NCI-H460 (cell line): ENCODE measurements around the gene RAB29. TPM values are rescaled to one million over a fixed set of nuclear protein-coding genes. Genes with fewer than 3 reads are reported as not detected.

Experiments
- DNase-seq: peaks from one replicate; pipeline ENCODE4 v3.0.0-alpha.2; 2016; ENCODE audit warnings: low read depth; ENCODE audit errors: extremely low read depth
- total RNA-seq: library from RNA; depleted of rRNA; stranded (reverse); fragments of >200 nt; shearing (Covaris generic); gene quantifications from 2 replicates; pipeline ENCODE4 v1.2.3, GENCODE V29; 2014

The RAB29 gene
- total RNA-seq, 1 experiment from 2014 or later: 16.1 TPM

DNA sequence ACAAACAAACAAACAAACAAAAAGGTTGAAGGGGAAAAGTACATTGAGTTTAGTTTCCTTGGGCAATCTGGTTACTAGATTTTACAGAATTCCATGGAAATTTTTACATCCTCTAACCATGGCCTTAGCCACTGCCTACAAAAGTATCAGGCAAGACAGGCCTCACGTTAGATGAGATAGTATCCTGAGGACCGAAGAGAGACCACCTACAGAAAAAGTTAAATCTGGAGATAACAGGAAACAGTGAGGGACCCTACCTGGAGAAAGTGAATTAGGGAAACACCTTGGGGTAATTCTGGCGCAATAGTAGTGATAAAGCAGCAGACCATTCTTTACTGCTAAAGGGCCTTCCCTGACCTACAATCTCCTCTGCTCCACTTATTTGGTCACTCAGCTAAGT is 8.7 kb downstream of the RAB29 start:
- no peak for DNase-seq

DNA sequence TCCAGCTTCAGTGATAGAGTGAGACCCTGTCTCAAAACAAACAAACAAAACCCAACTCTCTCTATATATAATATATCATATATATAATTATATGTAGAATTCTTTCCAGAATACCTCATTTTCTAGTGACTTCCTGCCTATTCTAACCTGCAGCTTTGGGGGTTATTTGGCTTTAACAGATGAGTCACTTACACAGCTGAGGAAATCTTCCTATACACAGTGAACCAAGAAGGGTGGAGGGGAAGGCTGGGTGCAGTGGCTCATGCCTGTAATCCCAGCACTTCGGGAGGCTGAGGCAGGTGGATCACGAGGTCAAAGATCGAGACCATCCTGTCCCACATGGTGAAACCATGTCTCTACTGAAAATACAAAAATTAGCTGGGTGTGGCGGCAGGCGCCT is 9.2 kb downstream of the RAB29 start:
- no peak for DNase-seq

DNA sequence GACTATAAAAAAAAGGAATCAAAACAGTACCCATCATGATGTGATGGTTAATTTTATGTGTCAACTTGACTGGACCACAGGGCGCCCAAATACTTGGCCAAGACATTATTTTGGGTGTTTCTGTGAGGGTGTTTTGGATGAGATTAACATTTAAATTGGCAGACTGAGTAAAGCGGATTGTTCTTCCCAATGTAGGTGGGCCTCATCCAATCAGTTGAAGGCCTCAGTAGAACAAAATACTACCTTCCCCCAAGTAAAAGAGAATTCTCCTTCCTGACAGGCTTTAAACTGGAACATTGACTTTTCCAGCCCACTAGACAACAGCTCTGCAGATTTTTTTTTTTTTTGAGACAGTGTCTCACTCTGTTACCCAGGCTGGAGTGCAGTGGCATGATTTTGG is 10.7 kb downstream of the RAB29 start:
- no peak for DNase-seq

DNA sequence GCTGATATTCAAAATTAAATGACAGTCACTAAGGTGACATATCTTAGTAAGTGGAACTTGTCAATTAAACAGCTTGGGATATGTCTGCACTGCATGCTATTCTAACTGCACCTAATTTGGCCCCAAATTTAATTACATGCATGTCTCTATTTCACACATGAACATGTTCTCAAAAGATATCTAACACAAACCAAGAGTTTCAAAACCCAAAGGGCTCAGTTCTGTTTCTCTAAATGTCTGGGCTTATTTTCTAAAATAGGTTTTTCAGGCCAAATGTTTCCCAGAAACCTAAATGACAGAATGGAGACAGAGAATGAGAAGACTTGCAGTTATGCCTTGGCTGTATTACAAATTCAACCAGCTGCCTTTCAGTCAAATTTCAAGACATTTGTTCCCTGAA is 11.3 kb downstream of the RAB29 start:
- no peak for DNase-seq

DNA sequence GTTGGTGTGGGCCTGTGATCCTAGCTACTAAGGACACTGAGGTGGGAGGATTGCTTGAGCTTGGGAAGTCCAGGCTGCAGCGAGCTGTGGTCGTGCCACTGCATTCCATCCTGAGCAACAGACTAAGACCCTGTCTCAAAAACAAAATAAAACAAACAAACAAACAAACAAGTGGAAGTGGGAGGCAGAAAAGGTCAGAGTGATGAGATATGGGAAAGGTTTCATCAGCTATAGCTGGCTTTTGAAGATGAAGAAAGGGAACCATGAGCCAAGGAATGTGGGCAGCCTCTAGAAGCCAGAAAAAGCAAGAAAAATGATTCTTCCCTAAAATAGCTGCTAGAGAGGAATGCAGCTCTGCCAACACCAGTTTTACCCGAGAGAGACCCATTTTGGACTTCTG is 14.7 kb downstream of the RAB29 start:
- no peak for DNase-seq

DNA sequence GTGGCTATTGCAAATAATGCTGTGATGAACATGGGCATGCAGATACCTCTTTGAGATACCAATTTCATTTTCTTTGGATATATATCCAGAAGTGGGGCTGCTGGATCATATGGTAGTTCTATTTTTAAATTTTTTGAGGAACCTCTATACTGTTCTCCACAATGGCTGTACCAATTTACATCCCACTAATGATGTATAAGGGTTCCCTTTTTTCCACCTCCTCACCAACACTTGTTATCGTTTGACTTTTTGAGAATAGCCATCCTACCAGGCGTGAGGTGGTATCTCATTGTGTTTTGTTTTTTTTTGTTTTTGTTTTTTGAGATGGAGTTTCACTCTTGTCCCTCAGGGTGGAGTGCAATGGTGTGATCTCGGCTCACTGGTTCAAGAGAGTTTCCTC is 18.7 kb downstream of the RAB29 start:
- no peak for DNase-seq

DNA sequence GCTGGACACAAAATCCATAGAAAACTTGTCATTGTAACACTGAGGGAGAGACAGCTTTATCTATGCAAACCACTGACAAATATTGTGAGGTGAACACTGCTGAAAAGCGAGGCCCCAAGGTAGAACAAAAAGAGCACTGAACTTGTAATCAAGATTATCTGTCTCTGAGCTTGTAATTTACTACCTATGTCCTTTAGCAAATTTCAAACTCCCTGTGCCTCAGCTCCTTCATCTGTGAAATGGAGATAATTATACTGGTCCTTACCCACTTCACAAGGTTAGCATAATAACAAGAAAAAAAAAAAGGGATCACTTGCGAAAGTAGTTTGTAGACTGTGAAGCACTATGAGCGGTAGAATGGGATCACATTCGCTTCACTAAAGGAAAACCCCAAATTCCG is 20.4 kb downstream of the RAB29 start:
- no peak for DNase-seq

DNA sequence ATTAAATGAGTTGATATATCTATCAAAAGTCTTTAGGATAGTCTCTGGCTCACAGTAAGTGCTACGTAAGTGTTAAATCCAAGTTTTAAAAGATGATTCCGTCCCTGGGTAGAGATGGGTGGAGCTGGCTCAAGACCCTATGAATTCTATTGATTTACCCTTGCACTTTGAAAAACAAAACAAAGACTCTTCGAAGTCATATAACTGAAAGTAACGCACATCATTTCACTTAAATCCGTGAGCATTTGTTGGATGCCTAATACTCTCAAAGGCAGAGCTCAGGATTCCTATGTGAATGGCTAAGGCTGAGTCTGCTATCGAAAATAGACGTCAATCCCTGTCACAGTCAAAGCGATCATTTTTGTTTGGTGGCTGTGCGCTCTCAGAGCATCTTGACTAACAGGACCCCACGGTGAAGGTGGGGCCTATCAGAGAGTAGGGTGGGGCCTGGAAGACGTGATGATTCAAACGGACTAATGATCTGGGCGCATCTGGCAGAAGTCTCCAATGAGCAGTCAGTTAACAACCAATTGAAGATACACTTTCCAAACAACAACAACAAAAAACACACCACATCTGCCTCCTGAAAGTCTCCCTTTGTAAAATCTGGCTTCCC is 24.1 kb downstream of the RAB29 start:
- DNase-seq: no peak

DNA sequence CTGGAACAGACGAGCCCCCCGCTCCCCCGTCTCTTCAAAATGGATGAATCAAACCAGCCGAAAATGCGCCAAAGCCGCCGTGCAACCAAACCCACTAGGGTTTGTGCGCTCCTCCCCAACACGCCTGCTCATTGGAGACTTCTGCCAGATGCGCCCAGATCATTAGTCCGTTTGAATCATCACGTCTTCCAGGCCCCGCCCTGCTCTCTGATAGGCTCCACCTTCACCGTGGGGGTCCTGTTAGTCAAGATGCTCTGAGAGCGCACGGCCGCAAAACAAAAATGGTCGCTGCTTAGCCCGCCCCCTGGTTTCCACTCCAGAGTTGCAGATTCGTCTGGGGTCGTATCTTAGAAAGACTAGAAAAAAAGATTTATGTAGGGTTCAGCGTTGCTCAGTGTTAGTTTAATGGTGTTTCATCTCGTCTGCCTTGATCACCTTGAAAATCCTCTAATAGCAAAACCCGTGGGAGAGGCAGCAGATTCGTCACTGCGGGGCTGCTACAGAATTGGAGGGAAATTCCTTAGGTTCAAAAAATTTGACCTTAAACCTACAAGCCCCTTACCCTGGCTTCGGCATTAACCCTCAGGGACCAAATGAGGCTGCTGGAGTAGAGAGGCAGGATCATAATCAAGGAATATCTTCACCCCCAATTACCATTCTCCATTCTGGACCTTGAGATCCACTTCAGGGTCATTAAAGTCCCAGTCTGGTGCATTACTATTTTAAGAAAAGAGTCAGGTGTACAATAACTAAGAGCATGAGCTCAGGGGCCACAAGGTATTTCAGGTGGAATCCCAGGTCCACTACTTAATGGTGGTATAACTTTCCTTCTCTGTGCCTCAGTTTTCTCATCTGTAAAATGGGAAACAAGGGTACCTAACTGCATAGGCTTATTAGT is 24.9 kb downstream of the RAB29 start, which contains the start of gene NUCKS1:
Gene NUCKS1, minus strand, starts transcription at position 45 of the 898 bp plus-strand sequence. CDS start 209 bp downstream, outside the sequence.
- peak; percentile 100 for DNase-seq

DNA sequence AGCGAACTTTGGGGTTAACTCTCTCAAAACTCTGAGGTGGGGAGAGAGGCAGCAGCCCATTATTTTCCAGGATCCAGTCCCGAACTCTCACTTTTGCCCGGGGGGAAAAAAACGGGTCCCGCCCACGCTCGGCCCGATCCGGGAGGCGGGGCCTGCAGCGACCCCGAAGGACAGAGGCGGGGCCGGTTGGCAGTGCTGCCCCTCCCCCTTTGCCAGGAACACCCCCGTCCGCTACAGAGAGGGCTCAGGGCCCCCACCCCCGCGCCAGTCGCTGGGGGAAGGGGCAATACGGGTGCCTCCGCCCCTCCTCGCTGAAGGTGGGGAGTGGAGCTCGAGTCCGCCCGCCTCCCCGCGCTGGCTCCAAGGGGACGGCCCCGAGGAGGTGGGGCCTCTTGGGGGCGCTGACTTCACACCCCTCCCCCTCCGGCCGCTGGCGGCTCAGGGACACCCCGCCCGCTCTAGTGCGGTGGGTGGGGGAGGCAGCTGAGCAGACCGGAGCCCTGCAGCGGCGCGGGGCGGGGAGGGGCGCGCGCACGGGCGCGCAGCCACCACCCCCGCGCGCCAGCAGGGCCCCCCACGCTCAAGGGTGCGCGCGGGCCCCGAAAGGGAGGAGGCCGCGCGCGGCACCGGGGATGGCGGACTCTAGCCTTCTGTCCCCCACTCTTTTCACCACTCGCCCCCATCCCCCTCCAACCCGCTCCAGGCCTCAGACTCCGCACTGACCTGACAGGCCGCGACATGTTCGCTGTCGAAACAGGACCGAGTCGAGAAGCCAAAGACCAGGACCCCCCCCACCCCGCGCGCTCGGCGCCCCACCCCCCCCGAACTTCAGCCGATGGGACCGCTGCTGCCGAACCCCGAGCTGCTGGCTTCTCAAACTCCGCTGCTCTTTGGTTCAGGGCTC is 25.8 kb downstream of the RAB29 start:
- DNase-seq: peak; percentile 95

DNA sequence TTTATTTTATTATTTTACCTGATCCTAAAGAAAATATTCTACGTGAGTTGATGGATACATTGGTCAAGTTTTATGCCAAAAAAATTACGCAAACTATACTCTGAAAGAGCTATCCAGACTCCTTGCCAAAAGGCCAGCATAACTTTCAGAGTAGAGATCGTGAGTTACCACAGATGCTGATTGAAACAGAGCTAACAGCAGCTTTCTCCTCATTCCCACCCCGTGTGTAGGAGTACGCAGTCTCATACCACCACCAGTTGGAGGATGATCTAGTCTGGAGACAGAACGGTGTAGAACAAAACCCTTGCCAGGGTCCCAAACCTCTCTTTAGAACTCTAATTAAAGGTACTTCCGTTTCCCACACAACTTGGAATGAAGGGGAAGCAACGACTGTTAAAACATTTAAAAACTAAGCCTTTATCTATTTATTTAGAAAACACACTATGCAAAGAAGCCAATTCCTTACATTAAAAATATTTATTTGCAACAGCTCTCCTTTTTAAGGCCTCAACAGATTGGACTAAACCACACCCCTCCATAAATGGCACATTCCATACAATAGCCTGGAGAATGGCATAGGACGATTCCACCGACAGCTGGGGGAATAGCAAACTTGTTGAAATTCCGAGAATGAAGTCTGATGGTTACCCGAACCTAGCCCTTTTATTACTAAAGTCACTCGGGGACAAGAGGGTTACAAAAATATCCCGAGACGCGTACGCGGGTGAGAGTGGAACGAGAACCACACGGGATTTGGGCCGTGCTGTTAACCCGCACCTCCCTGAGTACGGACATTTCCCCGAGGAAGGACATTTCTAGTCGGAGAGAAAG is 26.7 kb downstream of the RAB29 start:
- no peak for DNase-seq

DNA sequence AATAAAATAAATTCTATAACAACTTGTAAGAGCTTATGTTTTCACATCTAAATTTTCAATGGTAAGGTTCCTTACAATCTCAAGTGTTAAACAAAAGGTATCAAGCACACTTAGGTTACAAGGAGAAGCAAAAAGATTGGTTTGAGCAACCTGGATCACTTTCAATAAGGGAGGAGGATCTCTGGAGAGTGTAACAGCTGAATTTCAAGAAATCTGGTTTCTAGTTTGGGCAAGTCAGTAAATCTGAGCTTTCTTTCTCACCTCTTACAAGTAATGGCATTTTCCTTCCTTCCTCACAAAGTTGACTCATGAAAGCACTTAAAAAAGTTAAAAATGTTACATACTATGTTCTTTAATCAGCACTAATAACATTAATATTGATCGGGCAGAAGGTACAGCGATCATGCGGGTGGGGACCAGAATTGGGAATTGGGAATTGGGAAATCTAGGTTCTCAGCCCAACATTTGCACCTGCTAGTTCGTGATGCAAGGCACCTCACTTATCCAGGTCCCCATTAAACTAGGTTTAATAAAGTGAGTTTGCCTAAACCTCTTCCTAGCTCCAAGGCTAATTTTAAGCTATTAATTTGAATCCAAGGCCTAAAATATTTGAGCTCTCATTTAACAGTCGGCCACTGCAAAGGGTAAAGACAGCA is 28.4 kb downstream of the RAB29 start:
- no peak for DNase-seq

DNA sequence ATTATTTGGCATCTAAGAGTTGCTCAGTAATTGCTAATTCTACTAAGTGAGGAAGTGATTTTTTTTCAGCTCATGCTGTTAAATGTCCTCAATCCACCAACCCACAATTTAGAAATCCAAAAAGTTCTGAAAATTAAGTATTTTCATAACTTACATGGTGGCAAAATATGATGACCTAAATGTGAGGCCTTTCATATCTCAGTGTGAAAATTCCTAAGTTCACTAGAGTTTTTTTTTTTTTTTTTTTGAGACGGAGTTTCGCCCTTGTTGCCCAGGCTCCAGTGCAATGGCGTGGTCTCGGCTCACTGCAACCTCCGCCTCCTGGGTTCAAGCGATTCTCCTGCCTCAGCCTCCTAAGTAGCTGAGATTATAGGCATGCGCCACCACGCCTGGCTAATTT is 30.9 kb downstream of the RAB29 start:
- no peak for DNase-seq

DNA sequence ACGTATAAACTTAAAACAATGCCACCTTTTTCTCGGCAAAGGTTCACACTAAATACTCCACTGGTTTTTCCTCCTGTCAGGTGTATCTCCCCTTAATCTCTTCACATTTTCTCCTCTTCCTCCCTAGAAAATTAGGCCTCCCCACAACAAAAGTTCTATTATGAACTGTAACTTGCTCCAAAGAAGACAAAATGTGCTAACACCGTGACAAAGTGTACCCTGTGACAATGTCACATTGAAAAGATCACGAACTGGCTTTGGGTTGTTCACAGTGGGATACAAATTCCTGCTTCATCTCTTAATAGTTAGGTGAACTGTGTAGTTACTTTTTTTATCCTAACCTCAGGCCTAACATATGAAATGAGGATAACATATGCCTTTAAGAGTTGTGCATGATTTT is 31.3 kb downstream of the RAB29 start:
- DNase-seq: no peak

DNA sequence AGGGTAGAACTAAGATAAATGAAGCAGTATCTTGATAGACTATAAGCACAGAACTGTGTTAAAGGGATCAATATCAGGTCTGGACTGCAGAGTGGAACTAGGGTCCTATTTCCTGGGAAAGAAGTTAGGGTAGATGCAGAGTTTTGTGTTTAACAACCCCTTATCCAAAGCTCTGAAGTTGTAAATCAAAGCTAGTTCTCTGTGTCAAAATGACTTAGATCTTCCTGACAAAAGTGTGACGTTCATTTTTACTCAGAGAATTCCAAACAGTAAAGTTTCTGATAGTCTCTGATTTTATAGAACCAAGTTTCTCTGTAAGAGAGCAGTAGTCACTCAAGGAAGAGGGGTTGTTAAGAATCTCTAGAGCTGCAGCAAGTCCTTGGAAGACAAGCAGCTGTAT is 33.6 kb downstream of the RAB29 start:
- no peak for DNase-seq

DNA sequence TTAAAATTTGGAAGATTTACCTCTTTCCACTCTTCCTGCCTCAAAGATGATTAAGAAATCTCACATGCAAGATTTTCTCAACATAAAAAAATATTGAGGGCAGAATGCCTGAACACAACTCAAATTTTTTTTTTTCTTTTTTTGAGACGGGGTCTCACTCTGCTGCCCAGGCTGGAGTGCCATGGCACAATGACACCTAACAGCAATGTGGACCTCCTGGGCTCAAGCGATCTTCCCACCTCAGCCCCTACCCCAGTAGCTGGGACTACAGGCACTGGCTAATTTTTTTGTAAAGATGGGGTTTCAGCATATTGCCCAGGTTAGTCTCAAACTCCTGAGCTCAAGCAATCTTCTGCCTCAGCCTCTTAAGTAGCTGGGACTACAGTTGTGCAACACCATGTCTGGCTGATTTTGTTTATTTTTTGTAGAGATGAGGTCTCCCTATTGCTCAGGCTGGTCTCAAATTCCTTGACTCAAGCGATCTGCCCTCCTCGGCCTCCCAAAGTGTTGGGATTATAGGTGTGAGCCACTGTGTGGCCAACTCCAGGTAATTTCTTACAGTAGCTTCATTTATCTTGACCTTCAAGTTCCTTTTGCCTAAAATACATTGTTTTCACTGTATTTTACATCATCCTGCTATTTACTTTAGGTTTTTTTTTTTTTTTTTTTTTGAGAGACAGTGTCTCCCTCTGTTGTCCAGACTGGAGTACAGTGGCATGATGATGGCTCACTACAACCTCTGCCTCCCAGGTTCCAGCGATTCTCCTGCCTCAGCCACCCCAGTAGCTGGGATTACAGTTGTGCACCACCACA is 35.7 kb downstream of the RAB29 start:
- peak; percentile 16 for DNase-seq

DNA sequence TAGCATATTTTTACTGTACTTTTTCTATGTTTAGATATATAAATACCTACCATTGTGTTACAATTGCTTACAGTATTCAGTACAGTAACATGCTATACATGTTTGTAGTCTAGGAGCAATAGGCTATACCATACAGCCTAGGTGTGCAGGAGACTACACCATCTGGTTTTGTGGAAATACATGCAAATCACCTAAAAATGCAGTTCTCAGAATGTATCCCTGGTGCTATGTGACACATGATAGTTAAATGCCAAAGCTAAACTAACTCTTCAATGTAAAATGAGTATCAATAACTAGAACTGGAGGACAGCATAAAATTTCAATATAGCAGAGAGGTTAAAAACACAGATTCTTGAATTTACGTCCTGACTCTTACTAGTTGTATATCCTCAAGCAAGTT is 40.1 kb downstream of the RAB29 start:
- no peak for DNase-seq

DNA sequence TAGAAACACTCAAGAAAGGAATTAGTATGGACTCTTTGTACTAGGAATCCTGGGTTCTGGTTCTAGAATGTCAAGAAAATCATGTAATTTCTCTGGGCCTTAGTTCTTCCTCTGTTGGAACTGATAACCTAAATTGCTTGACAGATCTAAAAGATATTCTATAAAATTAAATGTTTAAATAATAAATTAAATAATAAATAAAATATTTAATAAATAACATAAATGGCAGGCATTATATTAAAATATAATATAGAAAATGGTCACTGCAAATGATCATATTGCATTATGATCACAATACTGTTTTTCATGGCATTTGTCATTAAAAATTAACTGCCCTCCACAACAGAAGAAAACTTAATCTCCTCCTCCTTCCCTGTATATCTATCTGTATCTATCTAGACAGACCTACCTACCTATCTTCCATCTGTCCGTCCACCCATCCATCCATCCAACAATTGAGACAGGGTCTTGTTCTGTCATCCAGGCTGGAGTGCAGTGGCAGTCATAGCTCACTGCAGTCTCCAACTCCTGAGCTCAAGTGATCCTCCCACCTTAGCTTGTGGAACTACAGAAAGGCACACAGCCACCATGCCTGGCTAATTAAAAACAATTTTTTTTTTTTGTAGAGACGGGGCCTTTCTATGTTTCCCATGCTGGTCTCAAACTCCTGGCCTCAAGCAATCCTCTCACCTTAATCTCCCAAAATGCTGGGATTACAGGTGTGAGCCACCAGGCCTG is 41.7 kb downstream of the RAB29 start:
- DNase-seq: no peak
